ENCODE data around the gene NXPH3.
"Not testable (repeated sequence)": the region's sequence is repeated elsewhere in the genome, so short reads cannot be mapped to it uniquely, and the experiment has no call there.

NXPH3 gene

DNA sequence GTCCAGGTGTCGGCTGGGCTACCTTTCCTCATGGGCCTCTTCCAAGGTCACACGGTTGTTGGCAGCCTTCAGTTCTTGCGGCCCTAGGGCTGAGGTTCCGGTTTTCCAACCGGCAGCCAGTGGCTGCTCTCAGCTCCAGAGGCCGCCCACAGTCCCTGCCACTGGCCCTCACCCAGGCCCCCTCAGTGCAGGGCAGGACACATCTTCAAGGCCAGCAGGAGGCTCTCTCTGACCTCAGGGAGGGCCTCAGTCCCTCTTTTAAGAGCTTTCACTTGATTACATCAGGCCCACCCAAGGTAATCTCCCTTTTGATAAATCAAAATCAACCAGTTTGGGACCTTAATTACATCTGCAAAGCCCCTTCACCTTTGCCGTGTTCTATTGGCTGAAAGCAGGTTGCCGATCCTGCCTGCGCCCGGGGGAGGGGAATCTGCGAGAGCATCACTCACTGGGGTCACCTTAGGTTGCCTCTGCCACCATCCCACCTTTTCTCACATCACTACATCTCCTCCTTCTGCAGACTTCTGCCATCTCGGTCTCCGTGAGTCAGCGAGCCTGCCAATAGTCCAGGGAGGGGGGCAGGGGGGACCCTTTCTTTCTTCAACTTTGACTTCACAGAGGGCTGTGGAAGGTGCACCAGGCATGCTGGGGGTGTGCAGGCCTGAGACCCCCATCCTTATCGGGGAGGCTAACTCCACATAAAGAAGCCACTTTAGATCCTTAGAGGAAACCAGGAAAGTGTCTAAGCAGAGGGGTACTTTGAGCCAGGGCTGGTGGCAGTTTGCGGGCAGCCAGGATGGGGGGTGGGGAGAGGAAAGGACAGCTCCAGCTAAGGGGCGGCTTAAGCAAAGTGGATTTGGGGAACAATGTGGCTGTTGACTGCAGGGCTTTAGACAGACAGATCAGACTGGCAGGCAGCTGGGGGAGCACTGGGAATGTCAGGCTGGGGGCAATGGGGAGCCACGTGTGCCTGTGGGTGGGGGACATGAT, 28.8 kb upstream of the NXPH3 start:
- TF ChIP-seq FOXP2 (optimal IDR thresholded peaks at IDR 0.05; ENCODE audit: control extremely low read depth, extremely low read length, insufficient read depth): no peak
- TF ChIP-seq POLR2AphosphoS5 (IDR thresholded peaks at IDR 0.05; ENCODE audit: borderline replicate concordance, low read depth, low read length): no peak
- TF ChIP-seq EZH2 (IDR thresholded peaks at IDR 0.05): no peak

DNA sequence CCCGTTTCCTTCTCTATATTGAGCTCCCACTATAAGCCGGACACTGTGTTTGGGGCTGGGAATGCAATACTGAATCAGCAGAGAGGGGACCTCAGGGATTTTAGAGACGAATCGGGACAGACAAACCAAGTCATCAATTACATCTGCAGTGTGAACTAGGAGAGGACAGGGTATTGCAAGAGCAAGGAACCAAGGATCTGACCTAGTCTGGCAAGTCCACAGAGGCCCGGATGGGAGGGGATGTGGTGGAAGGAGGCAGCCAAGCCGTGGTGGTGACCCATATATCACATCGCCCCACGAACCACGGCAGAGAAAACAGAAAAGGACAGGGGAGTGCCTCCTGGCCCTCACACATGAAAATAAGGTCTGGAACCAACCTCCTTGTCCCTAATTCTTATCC, 28.1 kb upstream of the NXPH3 start:
- Histone ChIP-seq H3K9ac (ENCODE audit: insufficient read length) (no peak overlapping the region), H3K9me3 (ENCODE audit: low read depth, low read length) (no peaks in the 10 kb centered on the region), H3K36me3 (ENCODE audit: insufficient read depth, low read length) (no peaks in the 10 kb centered on the region), H3K27ac (no peak overlapping the region), H3K4me3 (no peak overlapping the region)
- no peak for TF ChIP-seq EZH2 (IDR thresholded peaks at IDR 0.05)
- DNase-seq (ENCODE audit: low read depth, low spot score): no peak

More for the DNA sequence above, 28.8 kb upstream of the NXPH3 start:
- H3K27ac ChIP-seq: no peak overlapping the region
- no peaks in the 10 kb centered on the region for H3K36me3 ChIP-seq (ENCODE audit: insufficient read depth, low read length)
- no peak overlapping the region for H3K4me3 ChIP-seq
- H3K9me3 ChIP-seq (ENCODE audit: low read depth, low read length): no peaks in the 10 kb centered on the region
- no peak for DNase-seq (ENCODE audit: low read depth, low spot score)
- H3K9ac ChIP-seq (ENCODE audit: insufficient read length): no peak overlapping the region

DNA sequence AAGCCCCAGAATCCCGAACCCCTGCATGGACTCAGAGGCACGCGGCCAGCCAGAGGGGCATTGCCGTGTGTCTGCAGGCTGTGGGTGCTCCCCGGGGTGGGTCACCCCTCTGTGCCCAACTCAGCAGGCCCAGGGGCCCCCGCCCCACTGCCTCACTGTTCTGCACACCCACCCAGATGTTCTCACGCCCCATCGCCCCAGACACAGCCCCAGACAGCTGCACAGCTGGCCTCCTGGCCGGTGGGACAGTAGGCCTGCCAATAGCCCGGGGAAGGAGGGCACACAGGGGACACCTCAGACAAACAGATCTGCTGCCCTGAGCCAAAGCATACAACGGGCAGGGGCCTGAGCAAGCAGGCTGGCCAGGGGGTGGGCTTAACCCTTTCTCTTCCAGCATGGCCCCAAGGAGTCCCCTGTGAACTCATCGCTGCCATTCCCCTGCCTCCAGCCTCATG, 27.6 kb upstream of the NXPH3 start:
- no peak overlapping the region for H3K27ac ChIP-seq
- no peaks in the 10 kb centered on the region for H3K36me3 ChIP-seq (ENCODE audit: insufficient read depth, low read length)
- TF ChIP-seq POLR2AphosphoS5 (IDR thresholded peaks at IDR 0.05; ENCODE audit: borderline replicate concordance, low read depth, low read length): no peak
- TF ChIP-seq EZH2 (IDR thresholded peaks at IDR 0.05): no peak
- TF ChIP-seq FOXP2 (optimal IDR thresholded peaks at IDR 0.05; ENCODE audit: control extremely low read depth, extremely low read length, insufficient read depth): no peak
- DNase-seq (ENCODE audit: low read depth, low spot score): no peak
- no peaks in the 10 kb centered on the region for H3K9me3 ChIP-seq (ENCODE audit: low read depth, low read length)
- H3K4me3 ChIP-seq: no peak overlapping the region
- no peak overlapping the region for H3K9ac ChIP-seq (ENCODE audit: insufficient read length)

DNA sequence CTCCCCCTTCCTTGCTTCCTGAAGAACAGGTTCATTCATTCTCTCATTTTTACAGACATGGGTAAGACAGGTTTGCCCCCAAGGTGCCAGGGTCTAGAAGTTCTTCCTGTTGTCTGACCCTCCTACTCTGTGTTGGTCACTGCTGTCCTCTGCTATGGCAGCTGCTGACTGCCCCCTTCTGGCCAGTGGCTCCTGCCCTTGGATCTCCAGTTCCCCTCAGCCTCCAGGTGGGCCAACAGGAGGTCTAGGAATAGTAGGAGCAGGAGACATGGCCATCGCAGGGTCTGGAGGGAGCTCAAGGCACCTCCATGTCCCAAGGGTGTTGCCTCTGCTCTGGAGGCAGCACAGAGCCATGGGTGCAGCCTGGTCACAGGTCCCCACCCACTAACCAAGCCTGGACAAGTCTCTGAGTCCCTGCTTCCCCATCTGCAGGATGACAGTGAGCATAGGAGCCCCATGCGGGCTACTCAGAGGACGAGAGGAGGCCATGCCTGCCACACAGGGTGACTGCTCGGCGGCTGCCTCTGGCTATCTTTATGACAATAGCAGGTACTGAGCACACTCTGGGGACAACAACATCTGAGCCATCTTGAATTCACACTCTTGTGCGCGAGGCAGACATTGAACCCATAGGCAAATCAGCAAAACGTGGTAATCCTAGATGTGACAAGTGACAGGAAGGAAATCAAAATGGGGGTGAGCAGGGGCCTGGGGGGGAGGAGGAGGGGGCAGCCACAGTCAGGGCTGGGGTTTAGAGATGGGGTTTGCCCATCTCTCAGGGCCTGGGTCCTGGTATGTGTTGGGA, 27.0 kb upstream of the NXPH3 start:
- Histone ChIP-seq H3K9ac (ENCODE audit: insufficient read length) (no peak overlapping the region), H3K27ac (no peak overlapping the region), H3K4me3 (no peak overlapping the region), H3K36me3 (ENCODE audit: insufficient read depth, low read length) (no peaks in the 10 kb centered on the region), H3K9me3 (ENCODE audit: low read depth, low read length) (no peaks in the 10 kb centered on the region)
- no peak for DNase-seq (ENCODE audit: low read depth, low spot score)
- TF ChIP-seq EZH2 (IDR thresholded peaks at IDR 0.05): no peak
- TF ChIP-seq POLR2AphosphoS5 (IDR thresholded peaks at IDR 0.05; ENCODE audit: borderline replicate concordance, low read depth, low read length): no peak
- TF ChIP-seq FOXP2 (optimal IDR thresholded peaks at IDR 0.05; ENCODE audit: control extremely low read depth, extremely low read length, insufficient read depth): no peak

DNA sequence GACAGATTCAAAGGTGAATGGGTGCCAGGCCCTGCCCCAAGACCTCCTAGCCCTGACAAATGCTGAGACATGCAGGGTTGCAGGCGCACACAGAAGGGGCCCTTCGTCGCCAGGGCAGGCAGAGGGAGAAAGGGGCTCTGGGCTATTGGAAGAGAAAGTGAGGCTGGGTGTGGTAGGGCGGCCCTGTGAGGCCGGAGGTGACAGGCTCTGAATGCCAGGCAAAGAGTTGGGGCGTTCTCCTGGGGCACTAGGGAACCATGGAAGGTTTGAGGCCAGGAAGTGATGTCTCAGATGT, 26.4 kb upstream of the NXPH3 start:
- no peak overlapping the region for H3K27ac ChIP-seq
- H3K36me3 ChIP-seq (ENCODE audit: insufficient read depth, low read length): no peaks in the 10 kb centered on the region
- DNase-seq (ENCODE audit: low read depth, low spot score): no peak
- H3K4me3 ChIP-seq: no peak overlapping the region
- TF ChIP-seq POLR2AphosphoS5 (IDR thresholded peaks at IDR 0.05; ENCODE audit: borderline replicate concordance, low read depth, low read length) (no peak), EZH2 (IDR thresholded peaks at IDR 0.05) (no peak), FOXP2 (optimal IDR thresholded peaks at IDR 0.05; ENCODE audit: control extremely low read depth, extremely low read length, insufficient read depth) (no peak)
- no peaks in the 10 kb centered on the region for H3K9me3 ChIP-seq (ENCODE audit: low read depth, low read length)
- H3K9ac ChIP-seq (ENCODE audit: insufficient read length): no peak overlapping the region

DNA sequence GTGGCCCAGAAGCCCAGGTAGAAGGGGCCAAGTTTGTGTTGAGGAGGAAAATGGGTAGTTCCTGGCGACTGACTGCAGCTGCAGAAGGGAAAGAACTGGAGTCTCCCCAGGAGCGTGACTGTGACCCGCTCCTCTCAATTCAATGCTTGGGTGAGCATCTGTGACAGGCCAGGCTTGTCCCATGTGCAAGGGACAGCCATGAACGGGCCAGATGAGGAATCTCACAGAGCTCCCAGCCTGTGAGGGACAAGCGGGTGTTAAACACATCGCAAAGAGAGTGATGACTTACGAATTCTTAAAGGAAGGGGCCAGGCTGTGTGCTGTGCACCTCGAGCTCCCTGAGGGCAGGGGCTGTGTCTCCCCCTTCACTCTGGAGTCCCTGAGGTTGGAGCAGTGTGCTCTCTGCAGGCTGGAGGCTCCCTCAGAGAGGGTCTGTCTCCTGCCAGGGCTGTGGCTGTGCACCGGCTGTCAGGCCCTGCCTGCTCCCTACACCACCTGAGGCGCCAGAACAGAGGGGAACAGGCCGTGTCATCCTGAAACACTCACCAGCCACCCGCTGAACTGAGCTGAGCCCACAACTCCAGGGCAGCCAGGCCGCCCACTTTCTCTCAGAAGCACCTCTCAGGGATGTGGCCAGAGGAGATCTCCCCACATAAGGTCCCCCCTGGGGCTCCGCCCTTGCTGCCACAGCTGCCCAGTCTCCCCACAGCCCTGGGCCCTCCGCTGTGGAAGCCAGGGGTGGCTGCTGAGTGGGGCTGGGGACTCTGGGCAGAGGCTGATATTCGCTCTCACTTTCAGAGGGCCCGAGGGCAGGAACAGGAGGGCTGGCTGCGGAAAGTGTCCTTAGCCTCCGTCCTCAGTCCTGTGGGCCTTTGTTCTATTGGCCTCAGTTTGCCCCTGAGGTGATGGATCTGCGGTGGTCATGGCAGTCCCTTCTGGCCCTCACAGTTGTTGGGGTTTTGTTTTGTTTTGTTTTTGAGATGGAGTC, 25.7 kb upstream of the NXPH3 start:
- no peak for TF ChIP-seq FOXP2 (optimal IDR thresholded peaks at IDR 0.05; ENCODE audit: control extremely low read depth, extremely low read length, insufficient read depth)
- TF ChIP-seq EZH2 (IDR thresholded peaks at IDR 0.05): no peak
- no peak for TF ChIP-seq POLR2AphosphoS5 (IDR thresholded peaks at IDR 0.05; ENCODE audit: borderline replicate concordance, low read depth, low read length)
- no peaks in the 10 kb centered on the region for H3K9me3 ChIP-seq (ENCODE audit: low read depth, low read length)
- no peaks in the 10 kb centered on the region for H3K36me3 ChIP-seq (ENCODE audit: insufficient read depth, low read length)
- H3K27ac ChIP-seq: no peak overlapping the region
- H3K4me3 ChIP-seq: no peak overlapping the region
- H3K9ac ChIP-seq (ENCODE audit: insufficient read length): no peak overlapping the region
- no peak for DNase-seq (ENCODE audit: low read depth, low spot score)

DNA sequence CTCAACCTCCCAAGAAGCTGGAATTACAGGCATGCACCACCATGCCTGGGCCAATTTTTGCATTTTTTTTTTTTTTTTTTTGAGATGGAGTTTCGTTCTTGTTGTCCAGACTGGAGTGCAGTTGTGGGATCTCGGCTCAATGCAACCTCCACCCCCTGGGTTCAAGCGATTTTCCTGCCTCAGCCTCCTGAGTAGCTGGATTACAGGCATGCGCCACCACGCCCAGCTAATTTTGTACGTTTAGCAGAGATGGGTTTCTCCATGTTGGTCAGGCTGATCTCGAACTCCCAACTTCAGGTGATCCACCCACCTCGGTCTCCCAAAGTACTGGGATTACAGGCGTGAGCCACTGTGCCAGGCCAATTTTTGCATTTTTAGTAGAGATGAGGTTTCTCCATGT, 24.9 kb upstream of the NXPH3 start:
- not testable (repeated sequence) for H3K36me3 ChIP-seq (ENCODE audit: insufficient read depth, low read length)

More for the DNA sequence above, 24.9 kb upstream of the NXPH3 start:
- H3K9ac ChIP-seq (ENCODE audit: insufficient read length); H3K9me3 ChIP-seq (ENCODE audit: low read depth, low read length); DNase-seq (ENCODE audit: low read depth, low spot score); H3K27ac ChIP-seq; H3K4me3 ChIP-seq: not testable (repeated sequence)

All from SK-N-MC (cell line).